ENCODE measurements around the gene CDC42EP2.

The CDC42EP2 gene

GRCh38 chr11:65314501-65315203 lies at the start of gene CDC42EP2:
CDC42EP2 (plus strand) TSS chr11:65314866; CDS start chr11:65320899, 6,033 bp downstream.
- peak; percentile 80 for DNase-seq

GRCh38 chr11:65266210-65266609 lies 48.5 kb upstream of the CDC42EP2 start:
- no peak for DNase-seq

DNA sequence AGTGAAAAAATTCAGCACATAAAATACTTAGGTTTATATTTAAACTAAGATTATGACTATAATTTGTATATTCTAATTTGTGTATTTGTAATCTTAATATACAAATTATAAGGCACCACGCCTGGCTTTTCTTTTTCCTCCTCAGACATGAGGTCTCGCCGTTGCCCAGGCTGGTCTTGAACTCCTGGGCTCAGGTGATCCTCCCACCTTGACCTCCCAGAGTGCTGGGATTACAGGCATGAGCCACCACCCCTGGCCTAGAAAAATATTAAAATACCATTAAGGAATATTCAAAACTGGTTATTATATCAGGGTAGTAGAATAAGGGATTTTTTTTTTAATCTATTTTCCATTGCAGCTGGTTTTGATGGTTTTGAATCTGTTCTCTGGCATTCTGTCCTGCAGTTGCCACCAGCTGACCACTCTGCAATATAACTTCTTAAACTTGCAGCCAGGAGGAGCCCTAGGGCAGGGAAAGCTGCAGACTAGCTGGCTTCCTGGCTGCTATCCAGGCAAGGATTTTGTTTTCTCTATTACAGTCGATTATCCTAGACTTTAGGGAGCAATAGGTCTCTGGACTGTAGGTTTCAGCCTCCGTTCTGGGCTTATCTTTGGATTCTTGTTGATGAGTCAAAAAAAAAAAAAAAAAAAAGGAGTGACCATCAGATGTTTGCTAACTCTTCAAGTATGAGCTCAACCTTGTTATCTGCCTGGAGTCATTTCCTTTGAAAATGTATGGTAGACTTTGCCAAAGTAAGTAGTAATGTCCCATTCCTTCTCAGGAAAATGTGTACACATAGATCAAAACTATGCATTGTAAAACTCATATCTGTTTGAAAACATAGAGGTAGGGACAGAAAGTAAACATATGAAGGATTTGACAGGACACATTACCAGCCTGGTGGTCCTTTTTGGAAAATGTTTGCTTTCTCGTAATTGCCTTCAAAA lies 39.7 kb upstream of the CDC42EP2 start:
- DNase-seq: no peak

DNA sequence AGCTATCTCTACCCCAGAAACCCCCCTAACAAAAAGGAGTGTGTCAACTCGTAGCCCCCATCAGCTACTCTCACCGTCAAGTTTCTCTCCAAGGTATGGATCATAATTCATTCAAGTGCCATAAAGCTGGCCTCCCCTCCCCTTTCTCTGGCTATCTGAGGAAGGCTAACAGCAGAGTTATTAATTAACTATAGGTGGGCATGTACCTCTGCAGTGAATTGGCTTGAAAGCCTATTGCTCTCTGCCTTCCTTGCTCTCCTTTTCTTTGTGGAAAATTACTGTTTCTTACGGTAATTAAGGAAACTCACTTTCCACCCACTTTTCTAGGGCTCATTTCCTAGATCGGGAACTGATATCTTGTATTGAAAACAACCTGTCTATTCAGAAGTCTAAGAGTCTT lies 38.8 kb upstream of the CDC42EP2 start:
- no peak for DNase-seq

- DNase-seq: no peak
Observed at GRCh38 chr11:65277631-65278277, 36.9 kb upstream of the CDC42EP2 start.

DNA sequence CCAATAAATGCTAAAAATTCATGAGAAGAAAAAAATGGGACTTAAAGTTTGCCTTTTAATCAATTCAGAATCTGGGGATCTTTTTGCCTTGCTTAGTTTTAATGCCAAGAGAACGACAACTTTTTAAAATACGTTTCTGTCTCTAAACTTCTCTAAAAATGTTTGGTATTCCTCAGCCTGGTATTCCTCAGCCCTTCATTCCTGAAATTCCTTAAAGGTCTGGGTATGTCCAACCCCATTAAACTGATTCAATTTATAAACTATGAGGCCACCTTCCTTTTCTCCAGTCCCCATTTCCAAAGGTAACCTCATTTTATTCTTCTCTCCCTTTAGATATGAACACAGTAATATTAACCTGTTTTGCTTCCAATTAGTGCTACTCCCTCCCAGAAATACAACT lies 36.3 kb upstream of the CDC42EP2 start:
- no peak for DNase-seq

- no peak for DNase-seq
Observed at GRCh38 chr11:65279279-65279678, 35.4 kb upstream of the CDC42EP2 start.

DNA sequence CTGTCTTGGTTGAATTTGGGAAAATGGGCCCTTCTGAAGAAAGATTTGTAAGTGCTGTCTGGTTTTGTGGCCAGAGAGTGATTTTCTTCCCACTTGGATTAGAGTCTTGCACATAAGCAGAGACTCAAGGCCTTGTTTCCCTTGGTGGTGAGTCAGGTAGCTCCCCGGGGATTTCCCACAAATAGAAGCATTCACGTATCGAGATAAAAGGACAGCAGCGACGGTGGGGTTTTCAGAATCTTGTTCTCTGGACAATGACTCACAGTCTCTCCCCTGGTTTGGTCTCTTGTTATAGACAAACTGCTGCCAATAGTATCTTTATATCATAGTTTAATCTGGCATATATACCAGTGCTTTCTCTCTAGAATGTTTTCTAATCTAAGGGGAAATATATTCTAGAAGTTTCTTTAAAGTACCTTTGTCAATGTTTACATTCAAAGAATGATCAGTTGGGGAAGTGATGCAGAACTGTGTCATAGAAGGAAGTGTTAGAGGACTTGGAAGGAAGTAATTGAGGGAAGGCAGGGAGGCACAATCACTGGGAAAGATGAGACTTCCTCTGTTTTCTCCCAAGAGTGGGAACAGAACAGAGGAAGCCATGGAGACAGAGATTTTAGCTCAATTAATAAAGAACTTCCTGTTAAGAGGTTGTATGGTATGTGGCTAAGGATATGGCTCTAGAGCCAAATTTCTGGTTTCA lies 34.8 kb upstream of the CDC42EP2 start:
- DNase-seq: peak; percentile 41

DNA sequence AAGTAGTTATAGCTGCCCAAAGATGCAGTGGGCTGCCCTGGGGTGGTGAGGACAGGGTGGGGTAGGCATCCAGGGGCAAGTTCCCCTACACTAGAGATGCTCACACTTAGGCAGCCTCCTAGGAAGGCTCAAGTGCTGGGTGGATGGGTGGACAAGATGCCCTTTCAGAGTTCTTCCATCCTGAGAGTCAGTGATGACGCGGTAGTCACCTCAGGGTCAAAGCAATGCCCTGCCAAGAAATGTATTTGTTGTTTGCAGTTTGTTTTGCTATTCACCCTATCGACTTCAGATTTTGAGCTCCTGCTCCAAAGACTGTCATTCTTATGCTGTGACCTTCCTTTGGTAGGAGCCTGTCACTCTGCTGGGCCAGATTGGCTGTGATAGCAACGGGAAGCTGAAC lies 34.0 kb upstream of the CDC42EP2 start:
- DNase-seq: no peak

DNA sequence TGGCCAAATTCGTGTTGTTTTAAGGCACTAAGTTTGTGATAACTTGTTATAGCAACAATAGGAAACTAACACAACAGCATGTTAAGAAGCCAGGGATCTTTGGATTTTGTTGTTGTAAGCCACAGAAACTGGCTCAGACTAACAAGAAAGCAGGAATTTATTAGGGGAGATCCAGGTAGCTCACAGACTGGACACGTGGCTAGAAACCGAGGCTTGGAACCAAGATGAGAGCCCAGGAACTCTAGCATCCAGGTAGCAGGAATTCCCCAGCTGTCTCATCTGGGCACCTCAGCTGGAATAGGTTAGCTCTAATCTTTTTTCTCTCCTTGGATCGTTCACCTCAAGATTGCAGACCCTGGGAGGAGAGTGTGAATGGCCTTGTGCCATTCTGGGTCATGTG lies 28.0 kb upstream of the CDC42EP2 start:
- DNase-seq: no peak

- DNase-seq: no peak
Observed at GRCh38 chr11:65287601-65288000, 27.1 kb upstream of the CDC42EP2 start.

GRCh38 chr11:65288706-65289536 lies 25.7 kb upstream of the CDC42EP2 start:
- no peak for DNase-seq

GRCh38 chr11:65290448-65291165 lies 24.1 kb upstream of the CDC42EP2 start:
- no peak for DNase-seq

GRCh38 chr11:65291613-65292012 lies 23.1 kb upstream of the CDC42EP2 start:
- no peak for DNase-seq

- DNase-seq: no peak
Observed at GRCh38 chr11:65292890-65293289, 21.8 kb upstream of the CDC42EP2 start.

DNA sequence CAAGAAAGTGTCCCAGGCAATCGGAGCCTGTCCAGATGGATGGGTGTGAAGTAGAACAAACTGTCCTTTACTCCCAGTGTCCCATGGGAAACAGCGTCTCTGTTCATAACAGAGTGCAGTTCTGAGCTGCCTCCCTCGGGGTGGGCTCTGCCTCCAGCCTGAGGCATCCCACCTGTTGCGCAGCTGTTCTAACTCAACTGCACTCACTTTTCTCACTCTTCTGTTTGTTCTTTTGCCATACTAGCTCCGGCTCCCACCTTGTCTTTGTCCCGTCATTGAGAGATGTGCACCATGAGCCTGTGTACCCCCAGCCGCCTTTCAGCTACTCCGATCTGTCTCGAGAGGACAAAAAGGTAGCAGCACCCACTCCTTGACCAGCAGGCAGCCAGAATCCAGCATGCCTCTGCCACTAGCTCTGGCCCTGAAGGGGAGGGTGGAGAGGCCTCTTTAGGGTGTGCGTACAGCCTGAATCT lies 20.7 kb upstream of the CDC42EP2 start:
- DNase-seq: no peak

DNA sequence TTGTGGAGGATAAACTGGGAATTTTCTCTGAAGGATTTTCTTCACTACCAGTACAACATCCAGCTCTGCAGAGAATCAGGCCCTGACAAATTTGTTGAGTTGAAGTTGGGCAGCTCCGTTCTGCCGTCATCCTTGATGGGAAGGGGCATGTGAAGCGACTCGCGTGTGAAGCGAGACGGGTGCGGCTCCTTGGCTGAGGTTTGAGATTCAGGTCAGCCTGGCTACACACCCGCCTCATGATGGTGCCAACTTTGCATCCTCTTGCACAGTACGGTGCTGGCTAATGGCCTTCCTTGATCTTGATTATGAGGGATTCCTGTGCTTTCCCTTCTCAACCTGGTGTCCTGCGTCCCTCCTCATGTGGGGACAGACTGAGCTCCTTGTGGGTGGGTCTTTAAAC lies 19.7 kb upstream of the CDC42EP2 start:
- no peak for DNase-seq

DNA sequence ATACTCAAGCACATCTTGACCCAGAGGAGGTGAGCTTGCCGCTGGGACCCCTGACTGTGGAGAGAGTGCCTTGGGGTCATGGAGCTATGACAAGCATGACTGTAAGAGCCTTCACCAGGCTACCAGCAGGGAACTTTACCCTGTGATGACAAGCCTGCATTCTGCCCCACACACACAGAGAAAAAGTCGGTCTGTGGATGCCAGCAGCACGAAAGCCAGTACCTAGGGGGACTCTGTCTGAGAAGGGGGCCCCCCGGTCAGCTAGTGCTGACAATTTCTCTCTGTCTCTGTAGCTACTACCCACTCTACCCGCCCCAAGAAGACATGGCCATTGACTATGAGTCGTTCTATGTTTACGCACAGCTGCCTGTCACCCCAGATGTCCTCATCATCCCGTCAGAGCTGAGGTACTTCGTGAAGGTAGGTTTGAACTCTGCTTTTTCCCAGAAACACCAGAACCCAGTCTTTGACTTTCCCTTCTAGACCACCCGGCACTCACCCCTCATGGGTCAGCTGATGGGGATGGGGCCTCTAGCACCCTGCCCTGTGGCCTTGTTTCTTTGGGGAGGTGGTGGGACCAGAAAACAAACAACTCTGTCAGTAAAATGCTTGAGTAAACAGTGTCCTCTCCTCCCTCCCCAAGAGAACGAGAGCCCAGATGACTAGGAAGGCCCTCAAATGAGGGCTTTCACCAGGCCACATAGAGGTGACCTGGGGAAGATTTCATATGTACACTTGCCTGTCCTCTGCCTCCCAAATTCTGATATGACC lies 18.9 kb upstream of the CDC42EP2 start:
- no peak for DNase-seq

- DNase-seq: no peak
Observed at GRCh38 chr11:65297026-65297672, 17.5 kb upstream of the CDC42EP2 start.

DNA sequence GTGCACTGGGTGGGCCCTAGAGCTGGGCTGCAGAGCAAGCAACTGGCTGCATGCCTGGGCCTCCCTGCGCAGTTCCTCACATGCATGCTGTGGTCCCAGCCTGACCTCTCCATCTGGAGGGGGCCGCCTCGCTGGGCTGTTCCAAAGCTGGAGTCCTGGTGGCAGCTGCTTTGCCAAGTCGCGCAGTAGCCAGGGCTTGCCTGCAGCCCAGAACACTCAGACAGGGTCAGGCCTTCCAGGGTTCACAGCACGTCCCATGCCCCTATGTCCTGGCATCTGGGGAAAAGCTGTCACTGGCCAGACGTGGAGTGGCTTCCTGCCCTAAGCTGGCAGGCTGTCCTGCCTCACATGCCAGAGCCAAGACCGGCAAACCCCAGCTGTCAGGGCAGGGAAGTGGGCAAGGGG lies 16.5 kb upstream of the CDC42EP2 start:
- no peak for DNase-seq
